ENCODE measurements around the gene ABCC11. TPM values are rescaled to one million over a fixed set of nuclear protein-coding genes. Genes with fewer than 3 reads are reported as not detected.

ABCC11 gene
- total and polyA plus RNA-seq, 2 experiments from 2014 or later, result 0.10 TPM; not detected in 1

Other genes with a start within 250 kb of the ABCC11 start
- gene ABCC12, start 91.5 kb downstream of the ABCC11 start, total RNA-seq (2014; rRNA removed; shearing (Covaris generic)), result not detected in 2 replicates
- not detected in 2 replicates for gene ABCC12, start 91.5 kb downstream of the ABCC11 start, polyA plus RNA-seq (2016; fragmentation: Nextera tagmentation; extraction: Ambion mirVana)
- 23.3 and 25.2 TPM in 2 replicates for gene LONP2, start 3.2 kb downstream of the ABCC11 start, total RNA-seq (2014; rRNA removed; shearing (Covaris generic))
- gene LONP2, start 3.2 kb downstream of the ABCC11 start, polyA plus RNA-seq (2016; fragmentation: Nextera tagmentation; extraction: Ambion mirVana), result 8.7 and 12.4 TPM in 2 replicates
- 47.0 and 52.7 TPM in 2 replicates for gene SIAH1, start 137.9 kb upstream of the ABCC11 start, total RNA-seq (2014; rRNA removed; shearing (Covaris generic))
- 35.1 and 42.0 TPM in 2 replicates for gene SIAH1, start 137.9 kb upstream of the ABCC11 start, polyA plus RNA-seq (2016; fragmentation: Nextera tagmentation; extraction: Ambion mirVana)